Fibroblast of lung (primary cell): ENCODE data around the gene HIVEP3. TPM values are rescaled to one million over a fixed set of nuclear protein-coding genes. Genes with fewer than 3 reads are reported as not detected.
A peak's percentile ranks its signal among the peaks of the same experiment; 100 is the strongest.

Source experiments
- DNase-seq, 2 donors: peaks; one replicate each; pipeline versions ENCODE4 v3.0.0 to v3.0.0-alpha.2; 2010; ENCODE audit warnings: low read depth in 2 of 2
- H2AFZ ChIP-seq: 2 replicates; pipeline ENCODE4 v1.5.1; 2012; ENCODE audit warnings: low read length, control low read depth, inconsistent platforms
- H3K27ac ChIP-seq: 2 replicates; pipeline ENCODE4 v1.5.1; 2011; ENCODE audit warnings: low read length, control low read depth; ENCODE audit not compliant: insufficient read depth
- H3K27me3 ChIP-seq: 2 replicates; pipeline ENCODE4 v1.5.1; 2011; ENCODE audit warnings: mild to moderate bottlenecking, low read length; ENCODE audit not compliant: control insufficient read depth, insufficient read depth
- H3K36me3 ChIP-seq: 2 replicates; pipeline ENCODE4 v1.5.1; 2011; ENCODE audit warnings: low read length; ENCODE audit not compliant: control insufficient read depth, insufficient read depth
- H3K4me1 ChIP-seq: 2 replicates; pipeline ENCODE4 v1.5.1; 2011; ENCODE audit warnings: low read length; ENCODE audit not compliant: control insufficient read depth, insufficient read depth; ENCODE audit errors: extremely low read depth
- H3K4me2 ChIP-seq: 2 replicates; pipeline ENCODE4 v1.5.1; 2011; ENCODE audit warnings: low read length, control low read depth; ENCODE audit not compliant: insufficient read depth; ENCODE audit errors: extremely low read depth
- H3K4me3 ChIP-seq, 4 experiments: fragments of 200-600 bp in 1 of 4; sonication (generic) in 1 of 4; replicated peaks in 1 of 4; 2 replicates each; pipeline ENCODE4 v1.5.1; 2011 to 2016; ENCODE audit warnings: low read length in 4 of 4, low read depth in 3 of 4, mild to moderate bottlenecking in 3 of 4, control low read depth in 2 of 4, inconsistent platforms in 1 of 4, mixed read lengths in 1 of 4; ENCODE audit not compliant: insufficient read depth in 1 of 4; ENCODE audit errors: control extremely low read depth in 1 of 4
- H3K79me2 ChIP-seq: 2 replicates; pipeline ENCODE4 v1.5.1; 2012; ENCODE audit warnings: mild to moderate bottlenecking, low read length, inconsistent platforms; ENCODE audit not compliant: control insufficient read depth, insufficient read depth
- H3K9ac ChIP-seq: 2 replicates; pipeline ENCODE4 v1.5.1; 2011; ENCODE audit warnings: mild to moderate bottlenecking, low read length, control low read depth; ENCODE audit not compliant: insufficient read depth
- H3K9me3 ChIP-seq: 2 replicates; pipeline ENCODE4 v1.5.1; 2012; ENCODE audit warnings: low read depth, low read length; ENCODE audit not compliant: control insufficient read depth, insufficient read depth
- H4K20me1 ChIP-seq: 2 replicates; pipeline ENCODE4 v1.5.1; 2011; ENCODE audit warnings: low read length; ENCODE audit not compliant: control insufficient read depth, insufficient read depth; ENCODE audit errors: extremely low read depth
- CTCF ChIP-seq, 2 donors: IDR thresholded peaks in 1 of 2; conservative IDR thresholded peaks in 1 of 2; 1 replicate in 1 of 2; 2 replicates in 1 of 2; pipeline ENCODE4 v1.5.1; 2011 to 2012; ENCODE audit warnings: low read length in 2 of 2, control low read depth in 1 of 2, inconsistent platforms in 1 of 2, low read depth in 1 of 2, mild to moderate bottlenecking in 1 of 2
- EZH2 ChIP-seq: IDR thresholded peaks from 2 replicates; pipeline ENCODE4 v1.5.1; 2012; ENCODE audit warnings: low read length, control low read depth, mild to moderate bottlenecking; ENCODE audit errors: missing control alignments
- polyA plus RNA-seq, 2 donors: library from polyadenylated mRNA; depleted of rRNA in 1 of 2; stranded (reverse) in 1 of 2; unstranded in 1 of 2; fragments of >200 nt; gene quantifications; 2 replicates each; pipeline ENCODE4 v1.2.1, GENCODE V29; 2011 to 2012; ENCODE audit warnings: missing spikeins in 1 of 2
- total RNA-seq: library from RNA; depleted of rRNA; stranded (reverse); fragments of >200 nt; gene quantifications from 2 replicates; pipeline ENCODE4 v1.2.1, GENCODE V29; 2014

The HIVEP3 gene
- total and polyA plus RNA-seq, 2 donors (not counting 1 experiment from before 2014, with no cell fraction given) = 0.83 to 3.2 TPM

- no peak for DNase-seq
- peaks cover 12% of the 10 kb centered on the region for H3K4me1 ChIP-seq
- TF ChIP-seq CTCF (conservative IDR thresholded peaks at IDR 0.05 in 1 of 2, IDR thresholded peaks at IDR 0.05 in 1 of 2; ENCODE audit: low read depth in 1 of 2, low read length in 2 of 2) (no peak), EZH2 (no peak)
- no peaks in the 10 kb centered on the region for H3K36me3 ChIP-seq
- no peaks in the 10 kb centered on the region for H4K20me1 ChIP-seq
- H2AFZ ChIP-seq = no peak overlapping the region
- H3K9me3 ChIP-seq = no peaks in the 10 kb centered on the region
- no peak overlapping the region for H3K4me2 ChIP-seq
- no peaks in the 10 kb centered on the region for H3K27me3 ChIP-seq
- H3K27ac ChIP-seq = no peak overlapping the region
- H3K9ac ChIP-seq = no peak overlapping the region
- H3K4me3 ChIP-seq = no peak overlapping the region
- H3K79me2 ChIP-seq = no peaks in the 10 kb centered on the region
These were observed 238.7 kb downstream of the HIVEP3 start for GRCh38 chr1:41679994-41680393.

- no peaks in the 10 kb centered on the region for H3K9me3 ChIP-seq
- H3K4me1 ChIP-seq = peaks cover 12% of the 10 kb centered on the region
- no peaks in the 10 kb centered on the region for H4K20me1 ChIP-seq
- H3K27ac ChIP-seq = no peak overlapping the region
- H3K4me3 ChIP-seq = no peak overlapping the region
- no peak overlapping the region for H2AFZ ChIP-seq
- no peak for DNase-seq
- H3K4me2 ChIP-seq = no peak overlapping the region
- no peaks in the 10 kb centered on the region for H3K79me2 ChIP-seq
- H3K9ac ChIP-seq = no peak overlapping the region
- H3K27me3 ChIP-seq = no peaks in the 10 kb centered on the region
- no peaks in the 10 kb centered on the region for H3K36me3 ChIP-seq
- TF ChIP-seq EZH2 = no peak
- no peak for TF ChIP-seq CTCF (conservative IDR thresholded peaks at IDR 0.05 in 1 of 2, IDR thresholded peaks at IDR 0.05 in 1 of 2; ENCODE audit: low read depth in 1 of 2, low read length in 2 of 2)
These were observed 239.2 kb downstream of the HIVEP3 start for GRCh38 chr1:41679531-41679930.

GRCh38 chr1:41678111-41678878, 240.4 kb downstream of the HIVEP3 start:
- Histone ChIP-seq H3K4me2 (no peak overlapping the region), H3K9ac (no peak overlapping the region), H3K27me3 (no peaks in the 10 kb centered on the region), H3K4me3 (no peak overlapping the region), H3K27ac (no peak overlapping the region), H4K20me1 (no peaks in the 10 kb centered on the region), H3K9me3 (no peaks in the 10 kb centered on the region), H3K36me3 (no peaks in the 10 kb centered on the region), H2AFZ (no peak overlapping the region), H3K79me2 (no peaks in the 10 kb centered on the region), H3K4me1 (peaks cover 6% of the 10 kb centered on the region)
- peak; percentile 51 to 93 for DNase-seq
- TF ChIP-seq EZH2 (no peak), CTCF (conservative IDR thresholded peaks at IDR 0.05 in 1 of 2, IDR thresholded peaks at IDR 0.05 in 1 of 2; ENCODE audit: low read depth in 1 of 2, low read length in 2 of 2) (no peak)
